Anterior cingulate cortex (tissue), 58 donors: ENCODE measurements around the gene ECE1.
"Not testable (repeated sequence)": the region's sequence is repeated elsewhere in the genome, so short reads cannot be mapped to it uniquely, and the experiment has no call there.

ENCODE experiments used
- DNase-seq, 58 donors: peaks; one replicate each; lab custom pipeline; 2025; lab: John Stamatoyannopoulos, UW

The ECE1 gene

DNA sequence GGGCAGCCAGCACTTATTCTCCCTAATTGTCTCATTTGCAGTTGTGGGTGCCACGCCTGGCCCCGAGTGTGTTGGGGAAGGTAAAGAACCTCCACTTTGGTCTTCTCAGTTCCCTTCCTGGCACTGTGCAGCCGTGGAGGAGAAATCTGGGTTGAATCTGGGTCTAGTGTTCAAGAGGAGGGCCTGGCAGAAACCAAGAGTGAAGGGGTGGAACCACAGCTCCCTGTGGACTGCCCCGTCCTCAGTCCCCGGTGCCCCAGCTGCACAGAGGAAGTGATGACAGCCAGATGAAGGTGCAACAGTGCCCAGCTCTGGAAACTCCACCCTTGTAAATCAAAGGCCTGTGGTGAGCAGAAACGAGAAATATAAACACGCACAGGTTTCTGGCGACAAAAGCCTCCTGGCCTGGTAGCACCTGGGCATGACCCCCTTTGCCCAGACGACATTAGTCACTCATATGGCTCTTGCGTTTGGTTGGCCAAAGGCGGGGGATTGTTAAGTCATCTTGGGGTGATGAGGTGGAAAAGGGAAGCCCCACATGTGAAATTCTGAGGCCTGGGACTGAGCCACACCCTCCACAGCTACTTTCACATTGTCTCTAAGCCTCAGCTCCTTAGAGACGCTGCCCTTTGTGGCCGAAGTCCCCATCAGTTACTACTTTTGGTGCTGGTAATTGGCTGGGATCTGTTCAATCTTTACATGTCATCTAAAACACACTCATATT is 4.2 kb upstream of the ECE1 start:
- DNase-seq: no peak

DNA sequence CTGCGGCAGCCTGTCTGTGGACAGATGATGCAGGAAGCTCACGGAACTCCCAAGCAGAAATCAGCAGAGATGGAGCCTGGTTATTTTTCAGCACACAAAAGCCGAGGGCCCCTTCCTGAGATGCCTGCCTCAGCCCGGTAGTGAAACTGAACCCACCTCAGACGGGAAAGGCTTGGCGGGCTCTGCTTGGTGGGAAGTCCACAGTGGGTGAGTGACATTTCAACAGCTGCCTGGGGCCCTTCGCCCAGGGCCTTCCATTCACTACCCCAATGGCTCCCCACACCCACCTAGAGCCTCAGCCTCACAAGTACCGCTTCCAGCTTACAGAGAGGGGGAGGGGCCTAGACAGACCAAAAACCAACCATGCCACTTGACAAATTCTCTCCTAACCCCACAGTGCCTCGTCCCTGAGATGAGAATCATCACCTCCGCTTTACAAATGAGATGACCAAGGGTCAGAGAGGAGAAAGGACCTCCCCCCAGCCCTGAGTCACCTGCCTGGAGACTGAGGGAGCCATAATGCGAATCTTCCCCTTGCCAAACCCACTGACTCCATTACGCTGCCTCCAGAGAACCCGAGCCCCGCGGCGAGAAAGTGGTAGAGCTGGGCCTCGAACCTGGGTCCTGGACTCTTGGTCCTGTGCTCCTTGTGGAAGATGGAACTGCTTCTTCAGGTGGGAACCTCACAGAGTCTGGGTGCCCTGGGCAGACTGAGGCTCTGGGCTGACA is 3.4 kb upstream of the ECE1 start:
- no peak for DNase-seq

DNA sequence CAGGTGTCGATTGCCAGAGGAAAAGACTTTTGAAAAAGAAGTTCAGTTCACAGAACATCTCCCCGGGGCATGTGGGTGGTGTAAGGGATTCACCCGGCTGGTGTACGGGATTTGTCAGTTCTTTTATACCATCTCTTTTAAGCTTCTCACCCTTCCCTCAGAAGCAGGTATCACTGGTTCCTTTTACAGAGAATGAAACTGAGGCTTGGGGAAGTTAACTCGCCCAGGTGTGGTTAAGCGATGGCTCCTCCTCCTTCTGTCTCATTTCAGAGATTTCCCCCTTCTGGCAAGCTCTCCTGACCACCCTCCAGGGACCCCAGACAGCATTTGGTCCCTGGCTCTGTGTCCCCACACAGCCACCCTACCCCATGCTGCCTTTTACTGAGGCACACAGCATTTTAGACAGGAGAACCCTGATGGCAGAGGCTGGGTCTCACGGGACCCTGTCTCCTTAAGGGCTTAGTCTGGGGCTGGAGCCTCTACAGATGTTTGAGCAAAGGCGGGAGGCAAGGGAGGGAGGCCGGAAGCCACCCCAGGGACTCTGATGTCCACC is 2.8 kb upstream of the ECE1 start:
- no peak for DNase-seq

DNA sequence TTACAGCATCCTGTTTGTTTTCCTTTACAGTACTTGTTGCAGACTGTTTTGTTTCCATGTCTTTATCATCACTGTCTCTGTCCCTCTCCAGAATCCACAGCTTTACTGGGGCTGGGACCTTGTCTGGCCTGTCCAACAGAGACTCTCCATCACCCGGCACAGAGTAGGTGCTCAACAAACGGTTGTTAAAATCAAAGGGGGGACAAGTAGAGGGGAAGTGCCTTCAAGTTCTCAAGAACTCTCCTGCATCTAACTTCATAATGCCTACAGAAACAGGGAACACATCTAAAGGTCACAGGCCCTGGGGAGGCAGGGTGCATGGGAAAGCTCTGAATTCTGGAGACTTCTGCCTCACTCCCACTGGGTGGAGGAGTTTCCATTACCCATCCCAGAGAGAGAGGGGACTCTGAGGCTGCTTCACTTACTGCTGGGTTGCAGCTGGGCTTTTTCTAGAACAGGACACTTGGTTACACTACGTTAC is 2.3 kb upstream of the ECE1 start:
- DNase-seq: no peak

DNA sequence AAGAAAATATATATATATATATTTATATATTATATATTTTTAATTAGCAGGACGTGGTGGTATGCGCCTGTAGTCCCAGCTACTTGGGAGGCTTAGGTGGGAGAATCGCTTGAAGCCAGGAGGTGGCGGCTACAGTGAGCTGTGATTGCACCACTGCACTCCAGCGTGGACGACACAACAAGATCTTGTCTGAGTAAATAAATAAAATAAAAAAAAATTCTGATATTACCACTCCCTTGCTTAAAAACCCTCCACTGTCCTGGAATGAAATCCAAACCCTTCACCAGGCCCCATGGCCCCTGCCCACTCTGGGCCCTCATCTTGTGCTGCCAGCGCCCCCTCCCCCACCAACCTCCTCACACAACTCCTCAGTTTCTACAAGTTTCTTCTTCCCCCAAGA is 1.7 kb upstream of the ECE1 start:
- DNase-seq: no peak

DNA sequence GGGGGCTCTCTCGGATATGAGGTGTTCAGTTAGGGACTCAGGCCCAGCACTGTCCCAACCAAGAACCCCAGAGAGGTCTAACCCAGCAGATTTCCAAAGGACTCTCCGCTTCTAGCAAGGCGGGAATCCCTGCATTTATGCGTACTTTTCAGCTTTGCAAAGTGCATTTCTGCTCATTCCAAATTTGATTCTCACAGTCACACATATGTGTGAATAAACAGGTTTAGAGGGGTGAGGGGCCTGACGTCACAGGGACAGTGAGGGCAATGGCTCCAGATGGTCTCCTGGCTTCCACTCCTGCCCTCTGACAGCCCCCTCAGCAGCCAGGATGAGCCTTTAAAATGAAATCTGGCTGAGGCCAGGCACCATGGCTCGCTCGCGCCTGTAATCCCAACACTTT is 921 bp upstream of the ECE1 start:
- DNase-seq: no peak

DNA sequence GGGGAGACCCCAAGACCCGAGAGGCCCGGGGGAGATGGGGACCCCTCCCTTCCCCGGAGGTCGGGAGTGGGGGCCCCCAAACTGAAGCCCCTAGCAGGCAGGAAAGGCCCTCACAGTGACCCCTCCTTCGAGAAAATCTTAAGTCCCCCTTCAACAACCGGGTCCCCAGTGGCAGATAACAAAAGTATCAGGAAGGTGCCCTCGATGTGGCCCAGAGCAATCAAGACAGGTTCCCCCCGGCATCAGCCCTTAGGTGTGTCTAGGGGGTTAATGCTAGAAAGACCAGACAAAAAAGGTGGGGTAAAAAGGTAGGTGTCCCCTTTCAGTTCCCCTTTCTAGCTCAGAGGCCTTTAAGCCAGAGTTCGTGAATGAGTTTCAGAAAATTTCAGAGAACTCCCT is 282 bp upstream of the ECE1 start:
- DNase-seq: no peak

DNA sequence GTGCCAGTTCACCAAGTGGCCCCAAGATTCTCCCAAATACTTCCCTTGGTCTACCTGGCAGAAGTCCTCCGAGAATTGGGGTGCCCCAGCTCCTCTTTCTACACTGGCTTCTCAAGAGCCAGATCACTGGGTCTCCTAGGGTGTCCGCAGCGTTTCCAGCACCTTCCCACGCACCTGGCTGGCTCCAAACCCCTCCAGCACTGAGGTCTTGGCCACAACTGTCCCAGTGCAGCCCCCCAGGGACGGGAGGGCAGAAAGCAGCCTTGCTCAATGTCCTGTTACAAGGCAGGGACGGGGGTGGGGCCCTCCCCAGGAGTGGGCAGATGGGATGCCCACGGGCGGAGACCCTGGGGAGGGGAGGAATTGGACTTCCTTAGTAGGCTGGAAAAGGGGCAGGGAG is 1.1 kb downstream of the ECE1 start:
- no peak for DNase-seq

DNA sequence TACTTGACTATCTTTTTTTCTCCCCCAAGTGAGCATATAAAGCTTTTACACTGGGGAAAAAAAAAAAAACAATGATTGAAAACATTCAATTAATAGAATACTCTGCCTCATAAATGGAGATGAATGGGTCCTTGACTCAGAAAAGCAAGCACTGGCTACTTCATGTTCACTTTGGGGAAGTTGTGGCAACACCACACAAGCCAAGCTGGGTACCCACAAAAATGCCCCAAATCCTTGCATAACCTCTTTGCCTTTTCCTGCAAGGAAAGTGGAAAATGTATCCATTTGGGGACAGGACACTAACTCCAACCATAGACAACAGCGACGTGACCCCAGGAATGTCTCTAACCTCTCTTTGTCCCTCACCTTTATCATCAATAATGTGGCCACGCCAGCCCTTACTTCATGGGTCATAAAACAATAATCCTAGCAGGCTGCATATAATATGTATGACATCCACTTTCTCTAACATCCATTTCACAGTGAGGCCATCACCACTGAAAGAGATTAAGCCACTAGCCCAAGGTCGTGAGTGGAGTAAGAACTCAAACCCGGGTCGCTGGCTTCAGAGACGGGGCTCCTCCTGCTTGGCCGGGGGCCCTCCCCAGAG is 2.3 kb downstream of the ECE1 start:
- no peak for DNase-seq

DNA sequence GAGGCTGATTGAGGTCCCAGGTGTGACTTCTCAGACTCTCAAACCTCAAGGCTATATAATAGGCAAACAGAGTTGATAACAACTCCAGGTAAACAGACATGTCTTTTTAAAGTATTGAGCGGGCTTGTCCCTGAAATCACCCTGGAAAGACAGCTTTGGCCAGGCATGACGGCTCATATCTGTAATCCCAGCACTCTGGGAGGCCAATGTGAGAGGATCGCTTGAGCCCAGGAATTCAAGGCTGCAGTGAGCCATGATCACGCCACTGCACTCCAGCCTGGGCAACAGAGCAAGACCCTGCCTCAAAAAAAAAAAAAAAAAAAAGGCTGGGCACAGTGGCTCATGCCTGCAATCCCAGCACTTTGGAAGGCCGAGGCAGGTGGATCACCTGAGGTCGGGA is 4.9 kb downstream of the ECE1 start:
- not testable (repeated sequence) for DNase-seq

DNA sequence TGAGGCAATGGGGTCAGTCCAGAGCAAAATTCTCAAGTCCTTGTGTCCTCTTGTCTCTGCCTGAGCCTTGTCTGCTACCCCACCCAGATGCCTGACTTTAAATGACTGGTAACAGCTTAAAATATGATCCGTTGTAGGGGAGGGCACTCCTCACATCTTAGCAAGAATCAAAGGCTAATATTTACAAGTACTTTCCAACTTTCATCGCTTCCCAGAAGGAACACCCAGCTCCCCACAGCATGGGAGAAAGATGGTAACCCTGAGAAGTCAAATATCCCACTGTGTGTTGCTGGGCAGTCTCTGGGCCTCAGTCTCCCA is 5.2 kb downstream of the ECE1 start:
- no peak for DNase-seq

DNA sequence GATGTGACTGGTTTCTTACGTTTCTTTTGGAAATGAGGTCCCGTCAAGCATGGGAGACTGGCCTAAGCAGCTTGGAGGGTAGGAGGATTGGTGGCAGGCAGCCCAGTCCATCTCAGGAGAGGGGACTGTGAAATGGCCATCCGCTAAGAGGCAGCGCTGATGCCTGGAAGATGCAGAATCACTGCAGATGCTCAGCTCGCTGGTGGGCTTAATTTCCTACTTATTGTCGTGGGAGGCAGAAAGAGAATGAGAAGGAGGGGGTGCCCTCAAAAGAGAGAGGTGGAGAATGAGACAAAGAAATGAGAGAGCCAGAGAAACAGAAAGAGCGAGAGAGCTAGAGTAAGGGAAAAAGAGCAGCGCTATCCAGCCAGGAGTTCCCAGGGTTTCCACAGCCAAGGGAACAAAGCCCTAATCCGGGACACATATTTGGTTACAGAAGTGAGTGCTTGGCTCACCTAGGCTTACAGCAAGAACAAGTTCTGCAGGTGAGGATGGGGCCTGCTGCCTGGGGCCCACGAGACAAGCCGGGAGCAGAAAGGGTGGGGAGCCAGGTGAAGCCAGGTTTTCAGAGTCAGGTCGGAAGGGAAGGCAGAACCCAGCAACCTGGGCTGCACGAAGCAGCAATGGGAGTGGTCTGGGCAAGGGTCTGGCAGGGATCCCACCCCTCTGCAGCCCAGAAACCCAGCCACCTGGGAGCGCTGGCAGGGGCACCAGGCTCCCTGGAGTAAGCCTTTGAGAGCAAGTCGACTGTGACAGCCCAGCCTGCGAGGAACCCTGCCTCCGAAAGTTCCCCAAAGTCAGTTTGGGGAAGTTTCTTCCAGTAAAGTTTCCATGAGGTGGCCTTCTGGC is 5.8 kb downstream of the ECE1 start:
- peak in 12 of 58 donors; percentile 5 to 48 (median 28) for DNase-seq

DNA sequence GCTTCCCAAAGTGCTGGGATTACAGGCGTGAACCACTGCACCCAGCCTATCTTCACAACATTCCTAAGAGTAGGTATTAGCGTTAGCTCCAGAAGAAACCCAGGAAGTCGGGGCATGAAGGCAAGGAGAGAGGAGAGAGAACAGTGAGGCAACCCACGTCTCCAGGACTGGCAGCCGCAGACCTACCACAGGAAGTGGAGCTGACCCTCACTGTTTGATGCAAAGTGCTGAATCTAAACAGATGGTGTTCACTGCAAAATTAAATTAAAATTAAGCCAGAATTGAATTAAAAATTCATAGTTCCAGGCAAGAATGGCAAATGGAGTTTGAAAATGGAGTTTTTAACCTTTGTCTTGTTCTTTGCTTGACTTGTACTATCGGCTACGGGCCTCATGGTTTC is 6.7 kb downstream of the ECE1 start:
- no peak for DNase-seq

DNA sequence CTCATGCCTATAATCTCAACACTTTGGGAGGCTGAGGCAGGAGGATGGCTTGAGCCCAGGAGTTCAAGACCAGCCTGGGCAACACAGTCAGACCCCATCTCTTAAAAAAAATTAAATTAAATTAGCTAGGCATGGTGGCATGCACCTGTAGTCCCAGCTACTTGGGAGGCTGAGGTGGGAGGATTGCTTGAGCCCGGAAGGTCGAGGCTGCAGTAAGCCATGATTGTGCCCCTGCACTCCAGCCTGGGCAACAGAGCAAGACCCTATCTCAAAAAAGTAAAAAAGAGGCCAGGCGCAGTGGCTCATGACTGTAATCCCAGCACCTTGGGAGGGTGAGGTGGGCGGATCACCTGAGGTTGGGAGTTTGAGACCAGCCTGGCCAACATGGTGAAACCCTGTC is 8.2 kb downstream of the ECE1 start:
- DNase-seq: not testable (repeated sequence)

DNA sequence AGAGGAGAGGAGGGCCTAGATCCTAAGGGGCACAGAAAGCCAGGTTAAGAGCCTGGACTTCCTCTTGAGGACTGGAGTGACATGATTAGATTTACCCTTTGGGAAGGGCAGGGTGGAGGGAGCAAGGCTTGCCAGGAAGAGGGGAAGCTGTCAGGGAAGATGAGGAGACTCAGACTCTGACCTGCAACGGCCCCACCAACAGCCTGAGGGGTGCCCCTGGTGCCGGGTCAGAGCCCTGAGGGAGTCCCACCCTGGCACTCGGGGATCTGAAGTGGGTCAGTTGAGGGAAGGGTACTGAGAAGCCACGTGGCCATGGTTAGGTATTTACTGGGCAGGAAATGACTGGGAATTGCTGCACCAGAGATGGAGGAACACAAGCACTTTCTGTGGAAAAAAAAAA is 9.8 kb downstream of the ECE1 start:
- no peak for DNase-seq

DNA sequence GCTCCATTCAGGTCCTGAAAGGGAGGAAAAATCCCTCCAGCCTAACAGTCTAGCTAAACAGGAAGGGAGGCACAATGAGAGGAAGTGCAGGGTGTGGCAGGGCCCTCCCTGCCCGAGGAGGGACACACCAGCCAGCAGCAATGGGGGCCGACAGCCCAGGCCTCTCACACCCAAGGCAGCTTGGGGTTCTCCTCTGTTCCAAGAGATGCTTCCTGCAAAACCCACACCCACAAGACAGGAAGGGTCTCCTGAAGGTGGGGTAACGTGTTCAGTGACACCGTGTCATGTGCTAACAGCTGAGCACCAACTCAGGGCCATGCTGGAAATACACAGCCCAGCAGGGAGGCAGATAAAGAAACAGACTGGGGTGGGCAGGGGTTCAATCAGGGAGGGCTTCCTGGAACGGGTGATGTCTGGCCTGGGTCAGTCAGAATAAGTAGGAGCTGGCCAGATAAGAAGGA is 10.2 kb downstream of the ECE1 start:
- DNase-seq: no peak

DNA sequence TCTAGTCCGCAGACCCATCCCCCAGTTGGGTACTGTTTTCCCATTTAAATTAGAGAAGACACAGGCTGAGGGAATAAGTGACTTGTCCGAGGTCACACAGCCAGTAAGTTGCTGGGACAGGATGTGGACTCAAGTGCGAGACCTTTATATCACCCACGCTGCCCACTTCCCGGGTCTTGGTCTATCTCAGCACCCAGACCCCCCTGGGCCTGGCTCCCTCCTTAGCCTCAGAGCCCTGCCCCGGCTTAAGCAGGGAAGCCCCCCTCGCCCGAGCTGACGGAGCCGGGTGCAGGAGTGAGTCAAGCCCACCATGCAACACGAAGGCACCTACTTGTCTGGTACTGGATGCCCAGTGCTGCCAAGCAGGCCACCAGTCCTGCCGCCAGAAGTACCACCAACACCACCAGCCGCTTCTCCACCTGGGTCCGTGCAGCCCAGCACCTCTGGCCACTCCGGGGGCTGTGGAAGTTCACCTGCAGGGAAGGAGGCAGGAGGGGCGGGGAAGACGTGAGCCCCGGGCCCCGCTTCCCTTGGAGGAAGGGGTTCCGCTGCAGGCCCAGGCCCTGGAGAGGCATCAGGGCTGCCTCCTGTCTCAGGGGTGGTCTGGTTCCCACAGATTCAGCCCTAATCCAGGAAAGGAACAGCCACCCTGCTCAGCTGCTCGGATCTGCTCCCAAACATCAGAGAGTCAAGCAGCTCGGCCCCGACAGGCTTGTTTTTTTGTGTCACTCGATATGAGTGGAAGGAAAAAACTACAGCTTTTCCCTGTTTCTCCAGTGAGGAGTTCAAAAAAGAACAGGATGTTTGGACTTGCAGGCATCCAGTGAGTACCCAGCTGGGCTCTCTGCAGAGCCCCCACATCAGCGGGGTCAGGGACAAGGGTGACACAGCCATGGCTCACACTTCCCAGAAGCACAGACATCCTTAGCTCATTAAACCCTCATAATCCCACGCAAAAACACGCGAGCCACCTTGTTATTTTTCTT is 11.1 kb downstream of the ECE1 start:
- DNase-seq: no peak

DNA sequence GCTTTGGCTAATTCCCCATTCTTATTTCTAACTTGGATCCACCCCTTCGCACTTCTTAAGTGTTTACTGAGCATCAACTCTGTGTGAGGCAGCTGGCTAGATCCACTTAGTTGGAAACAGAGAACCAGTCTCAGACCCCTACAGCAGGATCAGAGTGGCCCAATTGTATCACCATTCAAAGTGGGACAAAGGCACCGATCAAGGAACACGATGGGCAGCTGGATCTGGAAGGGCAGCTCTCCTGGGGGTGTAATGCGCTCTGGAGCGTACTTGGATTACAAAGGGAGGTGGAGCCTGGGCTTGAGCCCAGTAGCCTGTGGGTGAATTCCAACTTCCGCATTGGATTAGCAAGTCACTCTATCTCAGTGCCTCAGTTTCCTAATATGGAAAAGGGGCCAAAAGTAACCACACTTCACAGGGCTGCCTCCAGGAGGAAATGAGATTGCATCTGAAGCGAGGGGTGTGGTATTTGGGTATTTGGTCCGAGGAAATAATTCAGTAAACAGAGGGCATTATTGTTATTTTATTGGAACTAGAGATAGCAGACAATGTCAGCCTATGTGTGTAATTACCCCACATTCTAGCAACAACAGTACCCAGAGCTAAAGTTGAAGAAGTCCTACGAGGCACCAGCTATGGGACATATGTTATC is 11.9 kb downstream of the ECE1 start:
- peak in 25 of 58 donors; percentile 8 to 64 (median 25) for DNase-seq

DNA sequence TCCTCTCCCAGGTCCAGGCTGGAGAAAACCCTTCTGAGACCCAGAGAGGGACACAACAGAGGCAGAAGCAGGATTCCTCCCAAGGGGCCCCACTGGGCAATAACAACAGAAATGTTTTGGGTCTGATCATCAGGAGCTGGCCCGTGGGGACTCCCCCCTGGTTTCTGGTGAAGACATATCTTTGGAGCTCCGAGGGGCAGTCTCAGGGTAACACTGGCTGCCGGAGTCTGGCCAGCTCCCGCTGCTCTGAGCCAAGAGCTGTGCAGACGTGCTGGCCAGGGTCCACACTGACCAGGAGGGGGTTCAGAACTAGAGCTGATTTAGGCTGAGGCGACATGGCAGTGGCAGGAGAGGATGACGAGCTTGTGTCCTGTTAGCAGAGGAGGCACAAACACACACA is 13.1 kb downstream of the ECE1 start:
- peak in 24 of 58 donors; percentile 6 to 53 (median 26) for DNase-seq
